PFSK-1 (cell line): Measurements from ENCODE around the gene GABRB1.

ENCODE experiments used
- FOXP2 ChIP-seq: optimal IDR thresholded peaks from 2 replicates; pipeline ENCODE3; 2011; ENCODE audit warnings: borderline replicate concordance, control low read depth, inconsistent platforms; ENCODE audit not compliant: insufficient read depth; ENCODE audit errors: extremely low read length, extremely low read depth
- POLR2AphosphoS5 ChIP-seq: IDR thresholded peaks from 2 replicates; pipeline ENCODE4 v1.6.1; 2012; ENCODE audit warnings: low read depth, mild to moderate bottlenecking, control low read depth, low read length, moderate library complexity

DNA sequence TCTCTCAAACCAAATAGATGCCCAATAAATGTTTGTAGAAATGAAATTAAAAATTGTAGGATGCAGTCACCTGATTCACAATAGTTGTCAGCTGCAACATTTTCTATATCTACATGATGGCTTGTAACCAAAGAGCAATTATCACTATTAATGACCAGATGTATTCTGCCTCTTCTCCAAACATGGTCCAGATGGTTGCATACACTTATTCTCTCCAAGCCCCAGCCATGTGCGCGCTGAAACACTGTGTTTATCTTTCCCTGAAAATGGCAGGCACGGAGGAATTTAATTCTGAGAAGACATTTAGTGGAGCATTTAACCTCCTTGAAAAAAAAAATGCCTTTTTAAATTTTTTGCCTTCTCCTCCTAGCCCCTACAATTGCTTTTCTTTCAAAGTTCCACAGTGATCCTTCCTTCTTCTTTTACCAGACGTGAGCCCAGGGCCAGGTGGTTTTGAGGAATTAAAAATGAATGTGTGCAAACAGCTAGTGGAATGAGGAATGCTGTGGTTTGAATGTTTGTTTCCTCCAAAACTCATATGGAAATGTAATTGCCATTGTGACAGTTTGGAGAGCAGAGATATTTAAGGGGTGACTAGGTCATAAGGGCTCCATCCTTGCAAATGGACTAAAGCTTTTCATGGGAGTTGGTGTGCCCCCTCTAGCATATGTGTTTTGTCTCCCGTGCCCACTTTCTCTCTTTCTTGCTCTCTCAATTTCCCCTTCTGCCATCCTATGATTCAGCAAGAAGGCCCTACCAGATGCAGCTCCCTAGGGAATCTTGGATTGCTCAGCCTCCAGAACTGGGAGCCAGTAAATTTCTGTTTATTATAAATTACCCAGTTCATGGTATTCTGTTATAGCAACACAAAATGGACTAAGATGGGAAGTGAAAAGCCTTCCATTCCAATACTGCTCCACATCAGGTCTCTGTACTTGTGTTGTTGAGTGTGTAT, 136.0 kb downstream of the GABRB1 start:
- no peak for TF ChIP-seq POLR2AphosphoS5
- no peak for TF ChIP-seq FOXP2
